Body of pancreas (tissue), 4 donors: ENCODE measurements around the gene RPL37. TPM values are rescaled to one million over a fixed set of nuclear protein-coding genes. Genes with fewer than 3 reads are reported as not detected.
"Not testable (repeated sequence)": the region's sequence is repeated elsewhere in the genome, so short reads cannot be mapped to it uniquely, and the experiment has no call there.

Experiments used
- ATAC-seq: fragments of 150-250 bp; one replicate; pipeline ENCODE4 v1.9.1; 2016
- DNase-seq, 4 donors: peaks; one replicate each; pipeline ENCODE4 v3.0.0-alpha.2; 2019
- H3K27ac ChIP-seq, 4 donors: fragments of 200-600 bp; sonication (generic); 1 replicate in 3 of 4; 2 replicates in 1 of 4; pipeline versions ENCODE4 v1.5.1 to v1.6.1; 2016 to 2019; ENCODE audit warnings: mild to moderate bottlenecking in 1 of 4, mixed read lengths in 1 of 4, moderate library complexity in 1 of 4
- H3K27me3 ChIP-seq, 2 donors: fragments of 200-600 bp; sonication (generic); one replicate each; pipeline ENCODE4 v1.6.0; 2016; ENCODE audit warnings: mild to moderate bottlenecking in 1 of 2
- H3K36me3 ChIP-seq, 2 donors: fragments of 200-600 bp; sonication (generic); replicated peaks in 1 of 2; 2 replicates each; pipeline ENCODE4 v1.5.1; 2016; ENCODE audit warnings: low read depth in 2 of 2; ENCODE audit not compliant: insufficient read depth in 1 of 2
- H3K4me1 ChIP-seq: fragments of 200-600 bp; sonication (generic); one replicate; pipeline ENCODE4 v1.6.0; 2016
- H3K4me3 ChIP-seq, 2 donors: fragments of 200-600 bp; sonication (generic); 1 replicate in 1 of 2; 2 replicates in 1 of 2; pipeline ENCODE4 v1.5.1; 2016 to 2019
- H3K9me3 ChIP-seq, 3 donors: fragments of 200-600 bp; sonication (generic); 1 replicate in 2 of 3; 2 replicates in 1 of 3; pipeline ENCODE4 v1.5.1; 2016
- POLR2A ChIP-seq, 3 donors: fragments of 450-650 bp; IDR thresholded peaks; one replicate each; pipeline ENCODE4 v1.6.1; 2016; ENCODE audit warnings: antibody characterized with exemption in 3 of 3, mild to moderate bottlenecking in 2 of 3
- WGBS, 2 donors: methylation state at CpG; one replicate each; pipeline ENCODE4 v1.1.5; 2017; 5-methylcytosine and 5-hydroxymethylcytosine counted together
- intact Hi-C: fragments of 100-400 bp; cut with DNase I; formaldehyde crosslinking; loops from one replicate; pipeline ENCODE4 v1.15.1; 2023
- total RNA-seq, 2 donors: library from RNA; depleted of rRNA; stranded (reverse); fragments of >200 nt; gene quantifications; one replicate each; pipeline ENCODE4 v1.1.0, GENCODE V29; 2016
- TF ChIP-seq, protein P1 (sequence below), 7 experiments: fragments of 450-650 bp in 4 of 7; fragments of 200-600 bp in 3 of 7; sonication (generic) in 3 of 7; IDR thresholded peaks; one replicate each; pipeline ENCODE4 v1.5.1; 2016 to 2019; ENCODE audit warnings: antibody characterized with exemption in 7 of 7

RPL37 gene
- total RNA-seq, 2 donors from 2014 or later = 126 to 256 TPM

DNA sequence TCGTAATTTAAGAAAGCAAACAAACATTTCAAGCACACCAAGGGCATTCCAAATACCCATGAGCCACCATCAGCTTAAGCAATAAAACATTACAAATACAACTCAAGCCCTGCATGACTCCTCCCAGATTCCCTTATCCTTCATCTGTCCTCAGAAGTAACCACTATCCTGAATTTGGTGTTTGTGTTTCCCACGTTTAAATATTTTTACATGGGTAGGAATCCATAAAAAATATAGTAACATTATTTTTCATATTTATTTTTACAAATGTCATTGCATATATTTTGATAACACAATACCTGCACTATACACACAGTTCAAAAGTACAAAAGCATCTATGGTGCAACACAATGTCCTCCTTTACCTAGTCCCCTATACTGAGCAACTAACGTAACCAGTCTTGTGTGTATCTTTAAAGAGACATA, 43.3 kb downstream of the RPL37 start:
- Histone ChIP-seq H3K4me3 (no peak overlapping the region), H3K4me1 (peaks cover 37% of the 10 kb centered on the region), H3K9me3 (no peaks in the 10 kb centered on the region), H3K27ac (no peak overlapping the region), H3K27me3 (no peaks in the 10 kb centered on the region), H3K36me3 (no peaks in the 10 kb centered on the region)
- 38 to 42% methylated on average over 3 of the region's 3 CpGs for WGBS, 2 donors
- DNase-seq = no peak
- ATAC-seq = no peak
- no peak for TF ChIP-seq POLR2A (IDR thresholded peaks at IDR 0.05)
- TF ChIP-seq, protein P1, sequence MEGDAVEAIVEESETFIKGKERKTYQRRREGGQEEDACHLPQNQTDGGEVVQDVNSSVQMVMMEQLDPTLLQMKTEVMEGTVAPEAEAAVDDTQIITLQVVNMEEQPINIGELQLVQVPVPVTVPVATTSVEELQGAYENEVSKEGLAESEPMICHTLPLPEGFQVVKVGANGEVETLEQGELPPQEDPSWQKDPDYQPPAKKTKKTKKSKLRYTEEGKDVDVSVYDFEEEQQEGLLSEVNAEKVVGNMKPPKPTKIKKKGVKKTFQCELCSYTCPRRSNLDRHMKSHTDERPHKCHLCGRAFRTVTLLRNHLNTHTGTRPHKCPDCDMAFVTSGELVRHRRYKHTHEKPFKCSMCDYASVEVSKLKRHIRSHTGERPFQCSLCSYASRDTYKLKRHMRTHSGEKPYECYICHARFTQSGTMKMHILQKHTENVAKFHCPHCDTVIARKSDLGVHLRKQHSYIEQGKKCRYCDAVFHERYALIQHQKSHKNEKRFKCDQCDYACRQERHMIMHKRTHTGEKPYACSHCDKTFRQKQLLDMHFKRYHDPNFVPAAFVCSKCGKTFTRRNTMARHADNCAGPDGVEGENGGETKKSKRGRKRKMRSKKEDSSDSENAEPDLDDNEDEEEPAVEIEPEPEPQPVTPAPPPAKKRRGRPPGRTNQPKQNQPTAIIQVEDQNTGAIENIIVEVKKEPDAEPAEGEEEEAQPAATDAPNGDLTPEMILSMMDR (IDR thresholded peaks at IDR 0.05) = no peak
- intact Hi-C loops = no loop called here

DNA sequence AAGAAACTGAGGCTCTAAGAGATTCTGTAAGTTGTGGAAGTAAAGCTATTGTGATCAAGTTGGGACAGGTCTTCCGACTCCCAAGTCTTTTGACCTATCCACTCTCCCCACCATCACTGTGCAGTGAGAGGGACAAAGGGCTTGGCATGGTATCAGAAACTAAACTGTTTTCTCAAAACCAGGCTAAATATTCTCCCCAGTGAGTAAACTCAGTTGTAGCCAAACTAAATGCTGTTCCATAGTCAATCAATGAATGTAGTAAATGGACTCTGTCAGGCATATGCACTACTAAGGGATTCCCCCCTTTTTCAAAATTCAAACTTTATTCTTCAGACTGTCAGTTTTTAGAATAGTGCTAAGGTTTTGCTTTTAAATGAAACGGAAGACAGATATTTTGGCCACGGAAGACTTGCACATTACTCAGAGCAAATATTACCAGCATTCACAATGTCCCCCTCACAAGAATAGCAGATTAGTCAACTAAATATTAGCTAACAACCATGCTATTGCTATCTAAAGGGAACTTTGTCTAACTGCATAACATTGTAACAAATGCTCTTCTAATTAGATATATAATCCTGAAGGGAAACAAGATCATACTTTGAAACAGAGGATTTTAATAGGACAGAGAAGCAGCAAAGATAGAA, 44.0 kb downstream of the RPL37 start:
- intact Hi-C loops = no loop called here
- no peak for DNase-seq
- Histone ChIP-seq H3K4me3 (no peak overlapping the region), H3K36me3 (no peaks in the 10 kb centered on the region), H3K27ac (no peak overlapping the region), H3K9me3 (no peaks in the 10 kb centered on the region), H3K4me1 (peaks cover 30% of the 10 kb centered on the region), H3K27me3 (no peaks in the 10 kb centered on the region)
- ATAC-seq = no peak
- WGBS, 2 donors = 52 to 57% methylated on average over 3 of the region's 3 CpGs
- no peak for TF ChIP-seq POLR2A (IDR thresholded peaks at IDR 0.05)
- TF ChIP-seq, protein P1 (IDR thresholded peaks at IDR 0.05) = no peak

DNA sequence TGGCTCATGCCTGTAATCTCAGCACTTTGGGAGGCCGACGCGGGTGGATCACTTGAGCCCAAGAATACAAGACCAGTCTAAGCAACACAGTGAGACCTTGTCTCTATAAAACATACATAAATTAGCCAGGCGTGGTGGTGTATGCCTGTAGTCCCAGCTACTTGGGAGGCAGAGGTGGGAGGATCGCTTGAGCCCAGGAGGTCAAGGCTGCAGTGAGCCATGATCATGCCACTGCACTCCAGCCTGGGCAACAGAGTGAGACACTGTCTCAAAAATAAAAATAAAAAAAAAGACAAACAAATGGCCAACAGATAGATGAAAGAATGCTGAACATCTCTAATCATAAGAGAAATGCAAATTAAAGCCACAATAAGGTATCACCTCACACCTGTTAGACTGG, 46.1 kb downstream of the RPL37 start:
- peaks cover 39% of the 10 kb centered on the region for H3K4me1 ChIP-seq
- ATAC-seq, intact Hi-C loops, H3K4me3 ChIP-seq, H3K27me3 ChIP-seq, DNase-seq, H3K27ac ChIP-seq, H3K36me3 ChIP-seq, H3K9me3 ChIP-seq: not testable (repeated sequence)
- WGBS, 2 donors = 94 to 99% methylated on average over 5 of the region's 5 CpGs

DNA sequence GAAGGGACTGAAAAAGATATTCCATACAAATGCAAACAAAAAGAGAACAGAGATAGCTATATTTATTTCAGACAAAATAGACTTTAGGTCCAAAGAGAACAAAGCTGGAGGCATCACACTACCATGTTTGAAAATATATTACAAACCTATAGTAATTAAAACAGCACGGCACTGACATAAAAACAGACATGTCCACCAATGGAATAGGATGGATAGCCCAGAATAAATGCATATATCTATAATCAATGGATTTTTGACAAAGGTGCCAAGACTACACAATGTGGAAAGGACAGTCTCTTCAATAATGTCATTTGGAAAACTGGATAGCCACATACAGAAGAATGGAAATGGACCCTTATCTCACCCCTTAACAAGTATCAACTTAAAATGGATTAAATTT, 47.0 kb downstream of the RPL37 start:
- no peaks in the 10 kb centered on the region for H3K27me3 ChIP-seq
- no peak overlapping the region for H3K4me3 ChIP-seq
- no peaks in the 10 kb centered on the region for H3K36me3 ChIP-seq
- peaks cover 47% of the 10 kb centered on the region for H3K4me1 ChIP-seq
- WGBS, 2 donors = 95 to 100% methylated on average over 1 of the region's 1 CpG
- intact Hi-C loops = no loop called here
- no peak overlapping the region for H3K27ac ChIP-seq
- no peaks in the 10 kb centered on the region for H3K9me3 ChIP-seq
- TF ChIP-seq POLR2A (IDR thresholded peaks at IDR 0.05) = no peak
- TF ChIP-seq, protein P1 (IDR thresholded peaks at IDR 0.05) = no peak
- DNase-seq (no peak), ATAC-seq (no peak)

DNA sequence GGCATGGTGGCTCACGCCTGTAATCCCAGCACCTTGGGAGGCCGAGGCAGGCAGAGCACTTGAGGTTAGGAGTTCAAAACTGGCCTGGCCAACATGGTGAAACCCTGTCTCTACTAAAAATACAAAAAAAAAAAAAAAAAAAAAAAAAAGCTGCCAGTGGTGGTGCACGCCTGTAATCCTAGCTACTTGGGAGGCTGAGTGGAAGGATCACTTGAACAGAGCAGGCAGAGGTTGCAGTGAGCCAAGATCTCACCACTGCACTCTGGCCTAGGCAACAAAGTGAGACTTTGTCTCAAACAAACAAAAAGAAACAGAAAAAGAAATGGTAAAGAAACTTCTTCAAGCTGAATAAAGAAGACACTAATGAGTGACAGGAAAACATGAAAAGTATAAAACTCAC, 48.4 kb downstream of the RPL37 start:
- intact Hi-C loops, H3K4me3 ChIP-seq, H3K27me3 ChIP-seq, DNase-seq, ATAC-seq, H3K36me3 ChIP-seq, H3K9me3 ChIP-seq, H3K27ac ChIP-seq: not testable (repeated sequence)
- 86 to 100% methylated on average over 3 of the region's 3 CpGs for WGBS, 2 donors
- peaks cover 48% of the 10 kb centered on the region for H3K4me1 ChIP-seq

DNA sequence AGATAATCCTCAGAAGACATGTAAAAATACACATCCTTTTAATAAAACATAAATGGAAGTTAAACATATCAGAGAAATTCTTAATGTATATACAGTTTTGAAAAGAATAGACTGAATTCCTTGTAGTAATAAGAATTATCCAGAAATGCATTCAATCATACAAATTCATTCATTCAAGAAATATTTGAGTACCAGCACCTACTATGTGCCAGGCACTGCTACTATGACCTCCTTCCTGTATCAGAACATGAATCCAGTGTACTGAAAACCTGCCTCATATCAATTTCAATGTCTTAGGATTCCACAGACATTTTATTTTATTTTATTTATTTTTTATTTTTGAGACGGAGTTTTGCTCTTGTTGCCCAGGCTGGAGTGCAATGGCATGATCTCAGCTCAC, 50.1 kb downstream of the RPL37 start:
- no peak for DNase-seq
- Histone ChIP-seq H3K36me3 (no peaks in the 10 kb centered on the region), H3K9me3 (no peaks in the 10 kb centered on the region), H3K4me1 (peaks cover 38% of the 10 kb centered on the region), H3K27me3 (no peaks in the 10 kb centered on the region), H3K4me3 (no peak overlapping the region), H3K27ac (no peak overlapping the region)
- no peak for ATAC-seq
- intact Hi-C loops = no loop called here
- TF ChIP-seq, protein P1 (IDR thresholded peaks at IDR 0.05) = no peak
- TF ChIP-seq POLR2A (IDR thresholded peaks at IDR 0.05) = no peak
- 83 to 100% methylated on average over 1 of the region's 1 CpG for WGBS, 2 donors
